ENCODE results near the gene C19orf81. TPM values are rescaled to one million over a fixed set of nuclear protein-coding genes. Genes with fewer than 3 reads are reported as not detected.
"Not testable (repeated sequence)": the region's sequence is repeated elsewhere in the genome, so short reads cannot be mapped to it uniquely, and the experiment has no call there.

C19orf81 gene
- polyA plus RNA-seq, 3 donors = not detected

DNA sequence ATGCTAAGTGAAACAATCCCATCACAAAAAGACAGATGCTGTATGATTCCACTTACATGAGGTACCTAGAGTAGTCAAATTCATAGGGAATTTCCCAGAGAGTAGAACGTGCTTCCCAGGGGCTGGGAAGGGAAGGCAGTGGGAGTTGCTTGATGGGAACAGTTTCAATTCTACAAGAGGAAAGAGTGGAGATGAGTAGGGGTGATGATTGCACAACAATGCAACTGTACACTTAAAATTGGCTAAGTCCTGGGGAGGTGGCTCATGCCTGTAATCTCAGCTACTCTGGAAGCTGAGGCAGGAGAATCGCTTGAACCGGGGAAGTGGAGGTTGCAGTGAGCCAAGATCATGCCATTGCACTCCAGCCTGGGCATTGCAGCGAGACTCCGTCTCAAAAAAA, 30.9 kb upstream of the C19orf81 start:
- H3K4me1 ChIP-seq (ENCODE audit: control insufficient read depth in 1 of 2, insufficient read depth in 2 of 2, low read length in 2 of 2); H3K27me3 Mint-ChIP-seq (ENCODE audit: low read depth in 3 of 3); H3K4me3 Mint-ChIP-seq; H2AFZ ChIP-seq (ENCODE audit: insufficient read depth, low read depth, low read length, poor library complexity, severe bottlenecking); H3K9ac ChIP-seq (ENCODE audit: insufficient read depth, low read length, poor library complexity, severe bottlenecking); H3K9me3 ChIP-seq (replicated peaks in 1 of 2; ENCODE audit: control insufficient read depth in 1 of 2, insufficient read depth in 1 of 2, low read length in 2 of 2); H3K9me3 Mint-ChIP-seq; H3K27me3 ChIP-seq (ENCODE audit: control insufficient read depth in 2 of 2, insufficient read depth in 2 of 2, low read length in 2 of 2); intact Hi-C loops (cut with micrococcal nuclease); H3K36me3 Mint-ChIP-seq; H3K27ac ChIP-seq (ENCODE audit: low read depth in 1 of 2, low read length in 2 of 2); H3K4me3 ChIP-seq (replicated peaks in 1 of 3; ENCODE audit: low read depth in 2 of 3, low read length in 3 of 3); H4K20me1 ChIP-seq (ENCODE audit: insufficient read depth, low read length); H3K79me2 ChIP-seq (ENCODE audit: insufficient read depth, low read length); DNase-seq; H3K36me3 ChIP-seq (replicated peaks in 1 of 2; ENCODE audit: control insufficient read depth in 1 of 2, insufficient read depth in 2 of 2, low read length in 2 of 2); H3K4me1 Mint-ChIP-seq; H3K27ac Mint-ChIP-seq; H3K4me2 ChIP-seq (replicated peaks; ENCODE audit: extremely low read depth, low read length, poor library complexity, severe bottlenecking): not testable (repeated sequence)
- WGBS (ENCODE audit: insufficient coverage) = 82% methylated on average over 4 of the region's 5 CpGs

DNA sequence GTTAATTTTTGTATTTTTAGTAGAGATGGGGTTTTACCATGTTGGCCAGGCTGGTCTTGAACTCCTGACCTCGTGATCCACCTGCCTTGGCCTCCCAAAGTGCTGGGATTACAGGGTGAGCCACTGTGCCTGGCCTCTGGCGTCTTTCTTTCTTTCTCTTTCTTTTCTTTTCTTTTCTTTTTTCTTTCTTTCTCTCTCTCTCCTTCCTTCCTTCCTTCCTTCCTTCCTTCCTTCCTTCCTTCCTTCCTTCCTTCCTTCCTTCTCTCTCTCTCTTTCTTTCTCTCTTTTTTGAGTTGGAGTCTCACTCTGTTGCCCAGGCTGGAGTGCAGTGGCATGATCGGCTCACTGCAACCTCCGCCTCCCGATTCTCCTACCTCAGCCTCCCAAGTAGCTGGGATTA, 30.1 kb upstream of the C19orf81 start:
- H2AFZ ChIP-seq (ENCODE audit: insufficient read depth, low read depth, low read length, poor library complexity, severe bottlenecking); H3K9me3 ChIP-seq (replicated peaks in 1 of 2; ENCODE audit: control insufficient read depth in 1 of 2, insufficient read depth in 1 of 2, low read length in 2 of 2); H3K79me2 ChIP-seq (ENCODE audit: insufficient read depth, low read length); H3K4me3 Mint-ChIP-seq; H3K27me3 ChIP-seq (ENCODE audit: control insufficient read depth in 2 of 2, insufficient read depth in 2 of 2, low read length in 2 of 2); H3K4me3 ChIP-seq (replicated peaks in 1 of 3; ENCODE audit: low read depth in 2 of 3, low read length in 3 of 3); DNase-seq; intact Hi-C loops (cut with micrococcal nuclease); H3K9me3 Mint-ChIP-seq; H3K36me3 Mint-ChIP-seq; H4K20me1 ChIP-seq (ENCODE audit: insufficient read depth, low read length); H3K4me1 ChIP-seq (ENCODE audit: control insufficient read depth in 1 of 2, insufficient read depth in 2 of 2, low read length in 2 of 2); H3K4me1 Mint-ChIP-seq; H3K27ac ChIP-seq (ENCODE audit: low read depth in 1 of 2, low read length in 2 of 2); H3K27ac Mint-ChIP-seq; H3K27me3 Mint-ChIP-seq (ENCODE audit: low read depth in 3 of 3); H3K4me2 ChIP-seq (replicated peaks; ENCODE audit: extremely low read depth, low read length, poor library complexity, severe bottlenecking); H3K36me3 ChIP-seq (replicated peaks in 1 of 2; ENCODE audit: control insufficient read depth in 1 of 2, insufficient read depth in 2 of 2, low read length in 2 of 2); H3K9ac ChIP-seq (ENCODE audit: insufficient read depth, low read length, poor library complexity, severe bottlenecking): not testable (repeated sequence)
- 100% methylated on average over 3 of the region's 5 CpGs for WGBS (ENCODE audit: insufficient coverage)

DNA sequence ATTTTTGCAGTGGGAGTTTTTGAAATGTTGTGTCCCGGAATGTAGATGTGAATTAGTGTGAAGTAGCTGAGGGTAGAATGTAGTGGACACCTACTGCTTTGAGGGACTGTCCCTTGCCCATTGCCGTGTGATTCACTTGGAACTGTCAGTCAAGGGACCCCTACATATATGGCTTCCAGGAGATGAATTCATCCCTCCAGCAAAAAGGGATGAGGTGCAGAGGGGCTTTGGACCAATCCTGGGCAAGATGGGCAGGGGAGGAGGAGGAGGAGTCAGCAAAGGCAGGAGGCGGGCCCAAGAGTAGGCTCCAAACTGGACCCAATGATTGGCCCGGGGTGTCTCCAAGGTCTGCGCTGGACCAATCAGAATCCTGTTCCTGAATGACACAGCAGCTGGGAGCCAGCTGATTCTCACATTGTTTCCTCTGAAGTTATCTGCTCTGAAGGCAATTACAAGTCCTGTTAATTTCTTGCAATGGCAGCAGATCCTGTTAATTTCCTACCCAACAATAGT, 28.8 kb upstream of the C19orf81 start:
- H3K4me3 Mint-ChIP-seq; H3K4me1 Mint-ChIP-seq; H3K4me3 ChIP-seq (replicated peaks in 1 of 3; ENCODE audit: low read depth in 2 of 3, low read length in 3 of 3); H3K9me3 ChIP-seq (replicated peaks in 1 of 2; ENCODE audit: control insufficient read depth in 1 of 2, insufficient read depth in 1 of 2, low read length in 2 of 2); H4K20me1 ChIP-seq (ENCODE audit: insufficient read depth, low read length); H3K9me3 Mint-ChIP-seq; H3K27me3 Mint-ChIP-seq (ENCODE audit: low read depth in 3 of 3); H2AFZ ChIP-seq (ENCODE audit: insufficient read depth, low read depth, low read length, poor library complexity, severe bottlenecking); H3K36me3 Mint-ChIP-seq; H3K9ac ChIP-seq (ENCODE audit: insufficient read depth, low read length, poor library complexity, severe bottlenecking); H3K4me2 ChIP-seq (replicated peaks; ENCODE audit: extremely low read depth, low read length, poor library complexity, severe bottlenecking); H3K36me3 ChIP-seq (replicated peaks in 1 of 2; ENCODE audit: control insufficient read depth in 1 of 2, insufficient read depth in 2 of 2, low read length in 2 of 2); DNase-seq; H3K27ac ChIP-seq (ENCODE audit: low read depth in 1 of 2, low read length in 2 of 2); H3K79me2 ChIP-seq (ENCODE audit: insufficient read depth, low read length); H3K27ac Mint-ChIP-seq; H3K4me1 ChIP-seq (ENCODE audit: control insufficient read depth in 1 of 2, insufficient read depth in 2 of 2, low read length in 2 of 2); H3K27me3 ChIP-seq (ENCODE audit: control insufficient read depth in 2 of 2, insufficient read depth in 2 of 2, low read length in 2 of 2); intact Hi-C loops (cut with micrococcal nuclease): not testable (repeated sequence)
- no CpG with 5 or more reads among the region's 5 CpGs for WGBS (ENCODE audit: insufficient coverage)

Data from CD14-positive monocyte (primary cell).